GM18858 (cell line): ENCODE measurements around the gene SPDYE4.
"Not testable (repeated sequence)": the region's sequence is repeated elsewhere in the genome, so short reads cannot be mapped to it uniquely, and the experiment has no call there.

ENCODE experiments used
- ATAC-seq: cut with Tn5 transposase; IDR thresholded peaks from one replicate; pipeline ENCODE4 v1.9.1; 2021; ENCODE audit not compliant: unreplicated experiment

SPDYE4 gene

DNA sequence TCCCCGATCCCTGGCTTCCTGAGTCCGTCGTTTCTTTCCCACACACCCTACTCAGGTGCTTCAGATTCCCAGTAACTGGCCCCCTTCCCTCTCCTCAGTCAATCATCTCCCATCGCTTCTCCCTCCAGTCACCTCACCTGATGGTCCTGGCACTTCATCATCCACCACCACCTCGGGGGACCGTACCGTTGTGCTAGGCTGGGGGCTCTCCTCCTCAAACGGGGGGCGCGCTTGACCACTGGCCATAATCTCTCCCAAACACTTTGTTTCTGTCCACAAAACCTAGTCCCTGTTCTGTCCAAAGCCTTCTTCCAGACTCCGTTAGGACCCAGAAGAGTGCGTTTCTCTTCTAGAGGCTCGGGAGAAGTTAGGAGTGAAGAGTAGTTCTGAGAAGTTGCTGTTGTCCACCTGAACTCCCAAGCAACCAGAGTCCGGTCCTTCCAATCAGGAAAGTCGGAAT, at the start of gene SPDYE4:
TSS of gene SPDYE4 (minus strand) at position 410 of the 460 bp plus-strand sequence. CDS start at position 246, 164 bp downstream.
- ATAC-seq: no peak

- peak; percentile 83 for ATAC-seq
Measured at GRCh38 chr17:8806926-8807550, 48.7 kb upstream of the SPDYE4 start.

DNA sequence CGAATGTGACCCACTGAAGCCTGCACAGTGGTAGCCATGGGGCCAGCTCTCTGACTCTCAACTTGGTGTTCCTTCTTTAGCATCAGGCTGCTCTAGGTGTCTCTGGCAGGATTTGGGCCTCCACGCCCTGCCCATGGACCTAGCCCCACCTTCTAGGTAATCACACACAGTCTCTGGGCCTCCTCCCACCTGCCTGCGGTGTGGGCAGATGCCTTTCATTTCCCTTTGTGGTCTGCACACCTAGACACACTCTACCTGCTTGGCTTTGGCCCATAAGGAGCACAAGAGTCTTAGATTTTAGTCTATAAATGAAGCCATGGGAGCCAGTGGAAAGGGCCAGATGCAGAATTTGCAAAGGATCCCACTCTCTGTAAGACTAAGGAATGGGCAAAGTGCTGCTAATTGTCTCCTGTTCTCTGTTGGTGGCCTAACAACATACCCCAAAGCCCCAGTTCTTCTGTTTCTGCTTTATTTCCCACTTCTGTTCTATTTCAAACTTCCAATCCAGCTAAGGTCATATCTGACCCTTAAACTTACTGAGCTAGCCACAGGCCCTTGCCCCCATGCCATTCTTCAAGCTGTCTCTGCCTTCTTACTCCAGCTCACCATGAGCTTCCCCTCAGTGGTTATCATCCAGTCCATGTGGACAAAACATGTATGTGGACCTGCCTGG, 48.0 kb upstream of the SPDYE4 start:
- ATAC-seq: no peak

GRCh38 chr17:8805396-8805795, 47.0 kb upstream of the SPDYE4 start:
- ATAC-seq: not testable (repeated sequence)

- no peak for ATAC-seq
Measured at GRCh38 chr17:8803531-8804420, 45.4 kb upstream of the SPDYE4 start.

DNA sequence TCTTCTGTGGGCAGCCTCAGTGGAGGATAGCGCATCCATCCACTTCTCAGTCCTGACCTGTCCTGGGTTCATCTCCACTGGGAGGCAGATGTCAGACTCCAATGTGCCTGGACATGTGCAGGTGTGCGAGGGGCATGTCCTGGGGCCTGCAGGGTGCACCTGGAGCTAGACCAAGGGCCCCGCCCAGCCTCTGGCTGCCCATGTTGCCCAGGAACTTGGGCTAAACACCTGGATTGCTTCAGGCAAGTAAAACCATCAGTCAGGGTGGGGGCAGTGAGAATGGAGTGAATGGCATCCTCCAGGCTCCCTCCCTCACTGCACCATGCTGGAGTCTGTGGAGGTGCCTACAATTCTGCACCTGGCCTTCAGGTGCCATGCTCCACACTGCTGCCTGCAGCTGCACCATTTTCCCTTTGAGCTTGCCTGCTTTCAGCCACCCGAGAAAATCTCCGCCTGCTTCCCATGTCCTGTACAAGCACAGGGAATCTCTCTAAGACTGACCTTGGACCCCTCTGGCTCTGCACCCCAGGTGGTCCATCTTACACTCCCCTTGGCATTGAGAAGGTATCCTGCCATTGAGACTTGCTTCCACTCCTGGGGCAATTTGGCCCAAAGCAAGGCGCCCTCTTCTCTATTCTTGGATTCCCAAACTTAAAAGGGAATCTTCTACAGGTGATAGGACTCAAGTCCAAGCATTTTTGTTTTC, 42.9 kb upstream of the SPDYE4 start:
- no peak for ATAC-seq

DNA sequence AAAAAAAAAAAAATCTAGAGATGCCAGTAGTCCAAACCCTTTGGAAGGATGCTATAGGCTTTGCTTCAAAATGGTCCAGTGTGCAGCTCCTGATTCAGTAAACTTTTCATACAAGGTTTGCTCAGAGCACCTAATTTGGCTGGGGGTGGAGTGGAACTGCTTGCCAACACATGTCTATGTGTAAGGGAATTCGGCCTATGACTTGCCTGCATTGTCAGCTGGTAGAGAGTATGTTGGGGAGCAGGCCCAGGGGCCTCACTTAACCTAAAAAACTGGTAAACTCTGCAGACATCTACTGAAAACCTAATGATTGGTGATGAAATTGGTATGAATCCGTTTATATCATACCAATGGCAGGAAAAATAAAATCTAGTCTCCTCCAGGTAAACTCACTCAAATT, 42.3 kb upstream of the SPDYE4 start:
- ATAC-seq: no peak

DNA sequence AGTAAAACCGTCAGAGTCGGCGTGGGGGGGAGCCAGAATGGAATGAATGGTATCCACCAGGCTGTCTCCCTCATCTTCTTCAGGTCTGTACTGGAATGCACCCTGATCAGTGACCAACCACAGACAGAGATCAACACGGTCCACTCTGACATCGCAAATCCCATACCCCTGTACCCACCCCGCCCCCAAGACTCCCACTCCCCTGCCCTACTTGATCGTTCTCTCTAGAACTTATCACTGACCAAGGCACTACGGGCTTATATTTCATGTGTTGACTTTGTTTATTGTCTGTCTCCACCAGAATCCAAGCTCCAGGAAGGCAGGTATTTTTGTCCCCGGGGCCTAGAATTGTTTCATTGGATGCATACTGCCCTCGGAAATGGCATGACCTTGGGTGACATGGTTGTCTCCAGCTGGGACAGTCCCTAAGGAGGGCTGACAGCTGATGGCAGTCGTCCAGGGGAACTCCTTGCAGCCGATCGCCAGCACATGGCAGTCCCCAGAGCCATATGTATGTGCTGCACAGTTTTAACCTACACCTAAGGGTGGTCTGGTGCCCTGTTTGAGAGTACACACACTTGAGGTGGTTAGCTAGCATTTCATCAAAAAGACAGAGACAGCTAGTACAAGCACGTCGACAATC, 41.3 kb upstream of the SPDYE4 start:
- ATAC-seq: no peak

DNA sequence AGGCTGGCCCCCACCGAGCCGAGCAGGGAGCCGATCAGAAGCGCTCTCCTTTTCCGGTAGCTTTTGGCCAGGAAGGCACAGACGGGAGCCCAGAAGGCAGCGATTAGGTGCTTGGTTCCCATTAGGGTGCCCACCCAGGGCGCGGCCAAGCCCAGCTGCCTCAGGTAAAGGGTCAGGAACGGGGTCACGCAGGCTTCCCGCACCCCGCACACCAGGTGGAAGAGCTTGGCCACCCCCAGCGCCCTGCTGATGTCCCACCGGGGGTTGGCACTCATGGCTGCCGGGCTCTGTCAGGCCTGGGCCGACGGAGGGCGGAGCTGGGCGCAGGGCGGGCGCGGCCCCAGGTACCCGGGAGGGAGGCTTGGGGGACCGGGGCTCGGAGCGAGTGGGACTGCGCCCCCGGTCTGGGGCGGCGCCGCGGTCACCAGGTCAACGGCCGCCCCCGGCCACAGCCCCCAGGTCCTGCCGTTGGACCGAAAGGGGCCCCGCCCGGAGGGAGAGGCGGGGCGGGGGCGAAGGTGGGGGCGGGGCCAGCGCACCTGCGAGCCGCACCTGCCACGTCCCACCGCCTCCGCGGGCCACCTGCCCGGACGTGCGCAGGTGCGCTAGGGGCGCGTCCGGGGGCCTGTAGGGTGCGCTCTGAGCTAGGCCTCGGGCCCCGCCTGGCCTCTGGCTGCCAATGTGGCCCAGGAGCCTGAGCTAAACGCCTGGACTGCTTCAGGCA, 40.7 kb upstream of the SPDYE4 start, which contains the start of gene MFSD6L:
TSS of gene MFSD6L (minus strand) at position 520 of the 724 bp plus-strand sequence. CDS start at position 275, 245 bp downstream.
- ATAC-seq: no peak

DNA sequence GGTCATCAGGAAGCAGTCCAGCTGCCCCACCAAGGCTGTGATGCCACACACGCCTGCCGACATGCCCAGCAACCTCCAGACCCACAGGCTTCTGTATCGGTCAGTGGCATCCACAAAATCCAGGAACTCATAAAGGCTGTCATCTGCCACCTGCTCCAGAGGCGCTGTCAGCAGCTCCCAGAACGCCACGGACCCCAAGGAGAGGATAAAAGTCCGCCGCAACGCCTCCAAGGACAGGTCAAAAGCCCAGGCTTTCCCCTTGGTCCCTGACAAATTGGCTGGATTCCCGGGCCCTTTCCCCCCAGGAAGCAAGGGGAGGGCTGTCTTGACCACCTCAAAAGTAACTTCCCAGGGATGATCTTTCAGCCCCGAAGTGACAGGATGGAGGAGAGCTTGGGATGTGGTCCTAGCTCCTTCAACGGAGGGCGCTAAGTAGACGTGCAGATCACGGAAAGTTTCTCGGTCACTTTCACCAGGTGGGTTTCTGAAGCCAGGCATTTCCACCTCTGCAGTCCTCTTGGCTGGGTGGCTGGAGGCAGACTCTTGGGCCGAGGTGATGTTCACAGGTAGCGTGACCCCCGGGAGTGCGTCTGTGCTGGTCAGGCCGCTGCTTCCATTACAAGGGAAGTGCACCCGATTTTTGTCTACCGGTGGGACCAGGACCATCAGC, 40.0 kb upstream of the SPDYE4 start:
- ATAC-seq: no peak

DNA sequence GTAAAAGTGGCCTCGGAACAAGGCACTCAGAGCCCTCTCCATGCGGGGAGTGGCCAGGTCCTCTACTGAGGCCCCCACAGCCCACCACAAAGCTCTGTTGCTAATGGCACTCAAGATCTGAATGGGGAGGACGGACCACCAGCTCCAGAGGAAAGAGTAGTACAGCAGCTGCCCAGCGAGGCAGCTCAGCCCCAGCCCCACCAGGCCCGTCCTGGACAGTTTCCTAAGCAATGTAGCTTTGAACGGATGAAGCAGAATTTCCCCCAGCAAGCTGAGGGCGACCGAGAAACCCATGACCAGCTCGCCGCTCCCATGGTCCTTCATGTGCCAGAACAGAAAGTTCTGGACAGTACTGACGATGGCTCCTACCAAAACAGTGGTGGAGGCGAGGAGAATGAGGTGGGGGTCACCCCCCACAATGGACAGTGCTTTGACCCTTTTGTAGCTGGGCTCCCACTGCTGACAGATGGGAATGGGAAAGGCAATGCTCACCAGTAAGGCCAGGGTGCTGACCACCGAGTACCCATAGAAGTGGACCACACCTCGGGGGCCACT, 39.4 kb upstream of the SPDYE4 start:
- no peak for ATAC-seq

- no peak for ATAC-seq
Measured at GRCh38 chr17:8794636-8795035, 36.3 kb upstream of the SPDYE4 start.

DNA sequence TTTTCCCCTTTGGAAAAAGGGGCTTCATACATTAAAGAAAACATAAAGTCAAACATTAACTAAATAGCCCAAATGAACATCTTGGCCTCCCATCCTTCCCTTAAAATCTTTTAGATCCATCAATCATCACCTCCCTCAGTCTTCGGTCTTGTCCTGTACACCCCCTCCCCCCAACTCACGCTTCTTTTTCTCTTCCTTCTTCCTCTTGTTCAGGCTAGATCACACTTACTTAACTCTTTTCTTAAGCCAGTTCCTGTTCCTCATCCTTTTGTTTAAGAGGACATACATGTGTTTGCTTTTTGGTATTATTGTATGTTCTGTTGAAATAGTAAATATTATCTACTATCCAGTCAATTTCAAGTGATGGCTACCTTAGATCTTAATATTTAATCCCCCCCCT, 35.3 kb upstream of the SPDYE4 start:
- no peak for ATAC-seq

DNA sequence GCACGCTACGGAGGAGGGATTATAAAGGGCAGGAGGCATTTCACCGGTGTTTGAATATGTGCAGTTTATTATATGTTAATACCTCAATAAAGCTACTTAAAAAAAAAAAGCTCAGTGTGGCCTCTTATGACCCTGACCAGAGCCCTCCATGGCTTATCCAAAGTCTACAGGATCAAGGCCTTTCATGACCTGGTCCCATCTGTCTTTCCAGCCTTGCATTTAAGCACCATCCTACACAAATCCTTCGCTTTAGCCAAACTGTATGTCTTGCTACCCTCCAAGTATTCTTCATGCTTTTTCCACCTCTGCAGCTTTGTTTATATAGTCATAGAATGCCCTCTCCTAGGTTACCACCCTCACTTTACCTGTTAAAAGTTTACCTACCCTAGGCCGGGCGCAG, 34.3 kb upstream of the SPDYE4 start:
- no peak for ATAC-seq

DNA sequence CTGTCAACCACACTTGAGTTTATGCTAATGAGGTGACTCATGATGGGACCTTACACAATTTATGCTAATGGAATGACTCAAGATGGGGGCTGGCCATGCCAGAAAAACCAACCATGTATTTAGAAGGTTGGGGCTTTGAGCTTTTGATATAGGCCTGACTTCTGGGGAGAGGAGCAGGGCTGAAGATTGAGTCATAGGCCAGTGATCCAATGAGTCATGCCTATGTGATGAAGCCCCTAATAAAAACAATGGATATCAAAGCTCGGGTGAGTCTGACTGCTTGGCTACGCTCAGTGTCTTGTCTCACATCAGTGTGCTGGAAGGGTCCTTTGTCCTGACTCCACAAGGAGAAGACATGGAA, 33.5 kb upstream of the SPDYE4 start:
- ATAC-seq: no peak

- no peak for ATAC-seq
Measured at GRCh38 chr17:8791248-8791909, 33.0 kb upstream of the SPDYE4 start.

- ATAC-seq: no peak
Measured at GRCh38 chr17:8789743-8790142, 31.4 kb upstream of the SPDYE4 start.

- no peak for ATAC-seq
Measured at GRCh38 chr17:8788998-8789397, 30.7 kb upstream of the SPDYE4 start.
